ENCODE data around the gene LRP10.

The LRP10 gene

DNA sequence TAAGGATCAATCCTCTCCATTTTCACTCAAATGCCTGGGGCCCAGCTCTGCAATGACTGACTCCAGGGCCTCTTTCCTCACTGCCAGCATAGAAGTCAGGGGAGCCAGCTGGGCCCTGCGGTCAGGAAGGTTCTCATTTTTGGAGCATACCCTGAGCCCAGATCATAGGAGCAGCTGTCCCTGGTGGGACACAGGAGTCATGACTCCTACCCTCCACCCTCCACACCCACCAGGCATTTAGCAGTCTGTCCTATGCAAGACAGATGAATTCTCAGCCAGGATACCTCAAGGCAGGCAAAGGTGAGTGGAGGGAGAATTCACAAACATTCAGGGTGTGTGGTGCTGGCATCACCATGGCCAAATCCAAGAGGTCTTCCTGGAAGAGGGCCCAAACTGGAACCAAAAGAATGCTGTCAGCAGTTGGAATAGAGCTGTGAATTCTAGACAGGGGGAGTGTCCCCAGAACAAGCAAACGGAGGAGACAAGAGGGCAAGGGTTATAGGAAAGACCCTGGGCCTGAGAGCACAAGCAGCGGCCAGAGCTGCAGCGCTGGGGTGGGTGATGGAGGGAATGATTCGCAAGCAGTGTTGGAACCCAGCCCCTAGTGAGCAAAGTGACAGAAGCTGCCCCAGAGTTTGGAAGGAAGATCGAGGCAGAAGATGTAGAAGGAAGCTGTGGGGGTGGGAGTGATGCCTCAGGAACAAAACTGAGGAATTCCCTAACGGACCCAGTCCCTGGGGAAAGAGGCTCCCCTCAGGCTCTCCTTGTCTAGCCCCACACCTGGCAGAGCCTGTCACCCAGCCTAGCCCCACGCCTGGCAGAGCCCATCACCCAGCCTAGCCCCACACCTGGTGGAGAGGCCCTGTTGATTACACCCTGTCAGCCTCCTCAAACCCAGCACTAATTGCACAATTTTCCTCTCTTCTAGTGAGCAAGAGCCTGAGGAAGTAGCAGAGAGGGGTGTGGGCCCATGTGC, 7.0 kb downstream of the LRP10 start:
- TF ChIP-seq CTCF (IDR thresholded peaks at IDR 0.05; ENCODE audit: insufficient read depth, low read length, poor library complexity, severe bottlenecking), result no peak
- no peaks in the 10 kb centered on the region for H3K27me3 ChIP-seq (replicated peaks; ENCODE audit: control insufficient read depth, insufficient read depth, low read length)
- no peak overlapping the region for H3K4me3 ChIP-seq (replicated peaks; ENCODE audit: low read depth, low read length)
- peaks cover 32% of the 10 kb centered on the region for H3K36me3 ChIP-seq (ENCODE audit: control insufficient read depth, insufficient read depth, low read length)
- DNase-seq (ENCODE audit: extremely low read depth, insufficient read length), result no peak

GRCh38 chr14:22882064-22882463, 10.5 kb downstream of the LRP10 start:
- H3K36me3 ChIP-seq (ENCODE audit: control insufficient read depth, insufficient read depth, low read length), result peaks cover 10% of the 10 kb centered on the region
- no peak for TF ChIP-seq CTCF (IDR thresholded peaks at IDR 0.05; ENCODE audit: insufficient read depth, low read length, poor library complexity, severe bottlenecking)
- no peaks in the 10 kb centered on the region for H3K27me3 ChIP-seq (replicated peaks; ENCODE audit: control insufficient read depth, insufficient read depth, low read length)
- no peak overlapping the region for H3K4me3 ChIP-seq (replicated peaks; ENCODE audit: low read depth, low read length)
- DNase-seq (ENCODE audit: extremely low read depth, insufficient read length), result no peak

GRCh38 chr14:22882529-22883172, 11.1 kb downstream of the LRP10 start:
- no peak for TF ChIP-seq CTCF (IDR thresholded peaks at IDR 0.05; ENCODE audit: insufficient read depth, low read length, poor library complexity, severe bottlenecking)
- H3K27me3 ChIP-seq (replicated peaks; ENCODE audit: control insufficient read depth, insufficient read depth, low read length), result no peaks in the 10 kb centered on the region
- H3K36me3 ChIP-seq (ENCODE audit: control insufficient read depth, insufficient read depth, low read length), result peaks cover 9% of the 10 kb centered on the region
- DNase-seq (ENCODE audit: extremely low read depth, insufficient read length), result no peak
- H3K4me3 ChIP-seq (replicated peaks; ENCODE audit: low read depth, low read length), result no peak overlapping the region

DNA sequence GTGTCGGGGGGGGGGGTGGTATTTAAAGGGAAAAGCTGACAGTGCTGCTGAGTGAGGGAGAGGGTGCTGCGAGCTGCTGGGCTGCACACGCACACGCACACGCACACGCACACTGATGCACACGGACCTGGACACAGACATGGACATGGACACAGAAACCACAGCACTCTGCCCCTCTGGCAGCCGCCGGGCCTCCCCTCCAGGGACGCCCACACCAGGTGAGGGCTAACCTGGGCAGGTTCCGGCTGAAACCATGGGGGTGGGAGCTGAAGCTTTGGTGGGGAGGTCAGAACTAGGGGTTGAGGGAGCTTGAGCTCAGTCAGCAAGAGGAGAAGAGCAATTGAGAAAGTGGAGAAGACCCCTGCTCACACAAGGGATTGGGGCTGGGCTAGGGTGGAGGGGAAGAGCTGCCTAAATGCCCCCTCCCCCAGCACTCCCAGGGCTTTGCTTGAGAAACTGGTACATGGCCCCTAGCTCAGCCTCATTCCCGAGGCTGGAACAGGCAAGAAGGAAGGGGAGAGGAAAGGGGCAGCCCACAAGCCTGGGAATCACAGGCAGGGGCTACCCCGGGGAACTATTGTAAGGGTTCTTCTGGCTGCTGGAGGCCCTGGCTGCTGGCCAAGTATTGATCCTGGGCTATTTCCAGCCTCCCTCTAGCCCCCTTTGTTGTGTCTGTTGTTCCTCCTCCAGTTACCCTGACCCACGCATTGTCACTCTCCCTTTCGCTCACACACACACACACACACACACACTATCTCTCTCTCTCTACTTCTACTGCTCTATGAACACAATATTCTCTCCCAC, 11.8 kb downstream of the LRP10 start, which contains the start of gene REM2:
TSS of gene REM2 (plus strand) at position 50 of the 804 bp plus-strand sequence. CDS start at position 116, 66 bp downstream.
- no peak for TF ChIP-seq CTCF (IDR thresholded peaks at IDR 0.05; ENCODE audit: insufficient read depth, low read length, poor library complexity, severe bottlenecking)
- DNase-seq (ENCODE audit: extremely low read depth, insufficient read length), result no peak
- no peak within 1 kb of the TSS for H3K4me3 ChIP-seq (replicated peaks; ENCODE audit: low read depth, low read length)
- peaks cover 5% of the 10 kb centered on the region for H3K36me3 ChIP-seq (ENCODE audit: control insufficient read depth, insufficient read depth, low read length)
- no peaks in the 10 kb centered on the region for H3K27me3 ChIP-seq (replicated peaks; ENCODE audit: control insufficient read depth, insufficient read depth, low read length)

DNA sequence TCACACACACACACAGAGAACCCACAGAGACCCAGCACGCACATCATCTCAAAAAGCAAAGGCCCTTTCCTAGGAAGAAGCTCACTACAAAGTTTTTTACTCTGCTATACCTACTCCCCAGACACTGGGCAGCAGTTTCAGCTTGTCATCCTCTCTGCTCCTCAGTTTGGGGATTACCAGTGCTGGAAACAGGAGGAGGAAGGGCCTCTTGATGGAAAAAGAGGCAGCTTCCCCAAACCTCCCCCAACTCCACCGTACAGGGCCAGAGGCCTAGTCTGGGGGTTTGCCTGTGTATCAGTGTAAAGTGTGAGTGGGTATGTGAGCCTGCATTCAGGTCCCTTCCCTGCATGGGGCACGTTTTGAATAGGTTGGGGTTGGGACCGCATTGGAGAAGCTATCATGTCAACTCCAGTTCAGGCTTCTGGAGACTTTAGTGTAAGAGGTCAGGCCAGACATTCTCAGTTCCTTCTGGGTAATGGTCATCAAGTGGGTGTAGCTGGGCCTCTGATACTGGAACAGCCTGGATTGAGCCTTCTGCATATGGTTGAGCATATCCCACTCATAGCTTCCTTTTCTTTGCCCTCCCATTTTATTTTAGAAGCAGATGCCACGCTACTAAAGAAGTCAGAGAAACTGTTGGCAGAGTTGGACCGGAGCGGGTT, 12.7 kb downstream of the LRP10 start:
- no peak for DNase-seq (ENCODE audit: extremely low read depth, insufficient read length)
- Histone ChIP-seq H3K36me3 (ENCODE audit: control insufficient read depth, insufficient read depth, low read length) (no peaks in the 10 kb centered on the region), H3K27me3 (replicated peaks; ENCODE audit: control insufficient read depth, insufficient read depth, low read length) (no peaks in the 10 kb centered on the region), H3K4me3 (replicated peaks; ENCODE audit: low read depth, low read length) (no peak overlapping the region)
- no peak for TF ChIP-seq CTCF (IDR thresholded peaks at IDR 0.05; ENCODE audit: insufficient read depth, low read length, poor library complexity, severe bottlenecking)
